Keratinocyte (primary cell): ENCODE results near the gene CNTNAP2. TPM values are rescaled to one million over a fixed set of nuclear protein-coding genes. Genes with fewer than 3 reads are reported as not detected.

Experiments
- DNase-seq: peaks from one replicate; pipeline ENCODE4 v3.0.0-alpha.2; 2011; ENCODE audit warnings: low read depth, missing footprints, low spot score
- FAIRE-seq: peaks from 2 replicates; lab custom pipeline; 2011; peaks lifted over from hg19 to GRCh38; lab: Jason Lieb, UNC
- H2AFZ ChIP-seq: 2 replicates; pipeline ENCODE4 v1.6.0; 2012; ENCODE audit warnings: low read length, control low read depth, inconsistent platforms; ENCODE audit not compliant: control insufficient read depth
- H3K27ac ChIP-seq: 2 replicates; pipeline ENCODE4 v1.5.1; 2011; ENCODE audit warnings: low read length; ENCODE audit not compliant: control insufficient read depth, insufficient read depth
- H3K27me3 ChIP-seq: 3 replicates; pipeline ENCODE4 v1.6.0; 2011; ENCODE audit warnings: low read length; ENCODE audit not compliant: control insufficient read depth, insufficient read depth; ENCODE audit errors: extremely low read depth
- H3K36me3 ChIP-seq, 2 experiments: 2 replicates in 1 of 2; 3 replicates in 1 of 2; pipeline ENCODE4 v1.5.1; 2011; ENCODE audit warnings: low read length in 2 of 2, mild to moderate bottlenecking in 1 of 2; ENCODE audit not compliant: control insufficient read depth in 2 of 2, insufficient read depth in 2 of 2; ENCODE audit errors: extremely low read depth in 1 of 2
- H3K4me1 ChIP-seq: 3 replicates; pipeline ENCODE4 v1.5.1; 2011; ENCODE audit warnings: low read length; ENCODE audit not compliant: control insufficient read depth, insufficient read depth; ENCODE audit errors: extremely low read depth
- H3K4me2 ChIP-seq: 3 replicates; pipeline ENCODE4 v1.6.0; 2011; ENCODE audit warnings: low read depth, low read length; ENCODE audit not compliant: control insufficient read depth, insufficient read depth; ENCODE audit errors: extremely low read depth
- H3K4me3 ChIP-seq, 3 experiments: fragments of 200-600 bp in 1 of 3; sonication (generic) in 1 of 3; 2 replicates in 2 of 3; 3 replicates in 1 of 3; pipeline ENCODE4 v1.5.1; 2011 to 2016; ENCODE audit warnings: low read length in 3 of 3, mild to moderate bottlenecking in 3 of 3, control low read depth in 2 of 3, inconsistent platforms in 1 of 3, low read depth in 1 of 3, mixed read lengths in 1 of 3, mixed run types in 1 of 3, moderate library complexity in 1 of 3; ENCODE audit not compliant: control insufficient read depth in 2 of 3, insufficient read depth in 2 of 3; ENCODE audit errors: extremely low read depth in 1 of 3
- H3K79me2 ChIP-seq: 2 replicates; pipeline ENCODE4 v1.6.0; 2012; ENCODE audit warnings: low read length; ENCODE audit not compliant: control insufficient read depth, insufficient read depth
- H3K9ac ChIP-seq: 3 replicates; pipeline ENCODE4 v1.6.0; 2011; ENCODE audit warnings: low read length; ENCODE audit not compliant: control insufficient read depth, insufficient read depth; ENCODE audit errors: extremely low read depth
- H3K9me1 ChIP-seq: 3 replicates; pipeline ENCODE4 v1.6.0; 2011; ENCODE audit warnings: low read length; ENCODE audit not compliant: control insufficient read depth, insufficient read depth; ENCODE audit errors: extremely low read depth
- H3K9me3 ChIP-seq: 2 replicates; pipeline ENCODE4 v1.5.1; 2012; ENCODE audit warnings: low read depth, low read length; ENCODE audit not compliant: control insufficient read depth
- H4K20me1 ChIP-seq: 3 replicates; pipeline ENCODE4 v1.6.0; 2011; ENCODE audit warnings: low read length; ENCODE audit not compliant: control insufficient read depth, insufficient read depth; ENCODE audit errors: extremely low read depth
- CTCF ChIP-seq, 3 experiments: IDR thresholded peaks in 1 of 3; conservative IDR thresholded peaks in 1 of 3; optimal IDR thresholded peaks in 1 of 3; 2 replicates in 2 of 3; 3 replicates in 1 of 3; pipeline versions ENCODE3 to v1.5.1; 2011; ENCODE audit warnings: low read length in 3 of 3, mild to moderate bottlenecking in 3 of 3, moderate library complexity in 2 of 3, control low read depth in 1 of 3, inconsistent platforms in 1 of 3; ENCODE audit not compliant: insufficient read depth in 2 of 3; ENCODE audit errors: extremely low read depth in 1 of 3
- EZH2 ChIP-seq: IDR thresholded peaks from one replicate; pipeline ENCODE4 v1.6.1; 2012; ENCODE audit warnings: inconsistent platforms, mild to moderate bottlenecking, low read length, moderate library complexity
- dilution Hi-C: fragments of 300-500 bp; cut with MboI; formaldehyde crosslinking; loops from one replicate; pipeline ENCODE4 v1.7.0; 2020; ENCODE audit warnings: low sequenced_read_pairs; ENCODE audit not compliant: extremely low pct_ligation_motif_present
- polyA minus RNA-seq, 3 experiments: library from RNA; depleted of rRNA, polyadenylated mRNA; stranded (reverse); fragments of >200 nt; gene quantifications; 1 replicate in 1 of 3; 2 replicates in 1 of 3; 3 replicates in 1 of 3; pipeline ENCODE4 v1.2.3, GENCODE V29; 2011
- polyA plus RNA-seq, 5 experiments: library from polyadenylated mRNA; depleted of rRNA in 3 of 5; stranded (reverse) in 3 of 5; stranded (forward) in 1 of 5; unstranded in 1 of 5; fragments of >200 nt; gene quantifications; 1 replicate in 1 of 5; 2 replicates in 3 of 5; 3 replicates in 1 of 5; pipeline versions ENCODE4 v1.2.1 to v1.2.3, GENCODE V29; 2011 to 2012; ENCODE audit warnings: missing spikeins in 2 of 5, low read depth in 1 of 5, low replicate concordance in 1 of 5

The CNTNAP2 gene
- polyA plus RNA-seq (0.66 to 2.2 TPM (median 1.4 TPM) in 3 replicates), polyA minus RNA-seq (0.40 to 1.5 TPM (median 1.3 TPM) in 3 replicates)
- polyA plus RNA-seq (2011; ENCODE audit: low read depth) = not detected
- polyA plus RNA-seq (2011; cell fraction: cytosol; rRNA removed) = 0.47 and 0.74 TPM in 2 replicates
- polyA plus RNA-seq (2011; cell fraction: nucleus; rRNA removed) = 0.36 and 0.37 TPM in 2 replicates
- polyA plus RNA-seq (2012; ENCODE audit: low replicate concordance) = 0.11 and 1.8 TPM in 2 replicates
- polyA minus RNA-seq (2011; cell fraction: cytosol; rRNA and poly(A)+ RNA removed) = not detected
- 0.21 and 0.54 TPM in 2 replicates for polyA minus RNA-seq (2011; cell fraction: nucleus; rRNA and poly(A)+ RNA removed)

- peak within 1 kb of the TSS; percentile 22 for H2AFZ ChIP-seq
Observed at GRCh38 chr7:146116521-146117222, at the start of gene CNTNAP2. Gene CNTNAP2, plus strand, starts transcription at chr7:146116801. Its CDS starts 76 bp downstream, at chr7:146116877.

GRCh38 chr7:146067880-146068279 lies 48.7 kb upstream of the CNTNAP2 start:
- no peak overlapping the region for H2AFZ ChIP-seq
- no peaks in the 10 kb centered on the region for H3K9me3 ChIP-seq

More at GRCh38 chr7:146116521-146117222, at the start of gene CNTNAP2:
- peak within 1 kb of the TSS in 2 of 3 experiments; percentile 14 to 20 for H3K4me3 ChIP-seq
- no peak for DNase-seq
- H3K4me2 ChIP-seq = peak within 1 kb of the TSS; percentile 37
- no peaks in the 10 kb centered on the region for H4K20me1 ChIP-seq
- no peak for FAIRE-seq
- dilution Hi-C loops = no loop called here
- H3K79me2 ChIP-seq = no peaks in the 10 kb centered on the region
- no peaks in the 10 kb centered on the region for H3K9me3 ChIP-seq
- TF ChIP-seq CTCF (optimal IDR thresholded peaks at IDR 0.05 in 1 of 3, IDR thresholded peaks at IDR 0.05 in 1 of 3, conservative IDR thresholded peaks at IDR 0.05 in 1 of 3; ENCODE audit: extremely low read depth in 1 of 3, insufficient read depth in 2 of 3, low read length in 3 of 3) (no peak), EZH2 (no peak)
- H3K27me3 ChIP-seq = peaks cover 11% of the 10 kb centered on the region
- no peaks in the 10 kb centered on the region for H3K36me3 ChIP-seq
- H3K9ac ChIP-seq = no peak within 1 kb of the TSS
- no peaks in the 10 kb centered on the region for H3K9me1 ChIP-seq
- no peaks in the 10 kb centered on the region for H3K4me1 ChIP-seq
- no peak within 1 kb of the TSS for H3K27ac ChIP-seq

More at GRCh38 chr7:146067880-146068279, 48.7 kb upstream of the CNTNAP2 start:
- FAIRE-seq = no peak
- no peak for DNase-seq
- Histone ChIP-seq H3K27me3 (no peaks in the 10 kb centered on the region), H3K4me2 (no peak overlapping the region), H3K9ac (no peak overlapping the region), H3K27ac (no peak overlapping the region), H3K4me3 (no peak overlapping the region), H3K4me1 (no peaks in the 10 kb centered on the region), H3K36me3 (no peaks in the 10 kb centered on the region), H3K79me2 (no peaks in the 10 kb centered on the region), H3K9me1 (no peaks in the 10 kb centered on the region), H4K20me1 (no peaks in the 10 kb centered on the region)
- no peak for TF ChIP-seq CTCF (optimal IDR thresholded peaks at IDR 0.05 in 1 of 3, IDR thresholded peaks at IDR 0.05 in 1 of 3, conservative IDR thresholded peaks at IDR 0.05 in 1 of 3; ENCODE audit: extremely low read depth in 1 of 3, insufficient read depth in 2 of 3, low read length in 3 of 3)
- no peak for TF ChIP-seq EZH2
- dilution Hi-C loops = no loop called here
